IMR-90 (cell line): ENCODE data around the gene IPO13.

ENCODE experiments used
- POLR2A ChIP-seq: IDR thresholded peaks from 2 replicates; pipeline ENCODE4 v1.6.1; 2012; ENCODE audit warnings: mild to moderate bottlenecking, low read depth, low read length
- TF ChIP-seq, protein P1 (sequence below): conservative IDR thresholded peaks from 2 replicates; pipeline ENCODE4 v1.5.1; 2012; ENCODE audit warnings: mild to moderate bottlenecking, low read depth, low read length, improper control_type of control experiment

DNA sequence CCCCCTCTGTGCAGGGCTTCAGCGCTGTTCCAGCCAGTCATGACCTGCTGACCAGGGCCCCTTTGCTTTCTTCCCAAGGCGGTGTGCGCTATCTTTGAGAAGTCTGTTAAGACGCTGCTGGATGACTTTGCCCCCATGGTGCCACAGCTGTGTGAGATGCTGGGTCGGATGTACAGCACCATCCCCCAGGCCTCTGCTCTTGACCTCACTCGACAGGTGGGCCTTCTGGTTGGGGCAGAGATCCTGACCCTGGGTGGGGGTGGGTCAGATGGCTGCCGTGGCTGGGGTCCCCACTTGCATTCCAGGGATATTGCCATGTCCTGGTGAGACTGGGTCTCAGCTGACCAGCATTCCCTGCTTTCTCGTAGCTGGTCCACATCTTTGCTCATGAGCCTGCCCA lies 14.0 kb downstream of the IPO13 start:
- TF ChIP-seq POLR2A, result no peak
- TF ChIP-seq, protein P1, sequence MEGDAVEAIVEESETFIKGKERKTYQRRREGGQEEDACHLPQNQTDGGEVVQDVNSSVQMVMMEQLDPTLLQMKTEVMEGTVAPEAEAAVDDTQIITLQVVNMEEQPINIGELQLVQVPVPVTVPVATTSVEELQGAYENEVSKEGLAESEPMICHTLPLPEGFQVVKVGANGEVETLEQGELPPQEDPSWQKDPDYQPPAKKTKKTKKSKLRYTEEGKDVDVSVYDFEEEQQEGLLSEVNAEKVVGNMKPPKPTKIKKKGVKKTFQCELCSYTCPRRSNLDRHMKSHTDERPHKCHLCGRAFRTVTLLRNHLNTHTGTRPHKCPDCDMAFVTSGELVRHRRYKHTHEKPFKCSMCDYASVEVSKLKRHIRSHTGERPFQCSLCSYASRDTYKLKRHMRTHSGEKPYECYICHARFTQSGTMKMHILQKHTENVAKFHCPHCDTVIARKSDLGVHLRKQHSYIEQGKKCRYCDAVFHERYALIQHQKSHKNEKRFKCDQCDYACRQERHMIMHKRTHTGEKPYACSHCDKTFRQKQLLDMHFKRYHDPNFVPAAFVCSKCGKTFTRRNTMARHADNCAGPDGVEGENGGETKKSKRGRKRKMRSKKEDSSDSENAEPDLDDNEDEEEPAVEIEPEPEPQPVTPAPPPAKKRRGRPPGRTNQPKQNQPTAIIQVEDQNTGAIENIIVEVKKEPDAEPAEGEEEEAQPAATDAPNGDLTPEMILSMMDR, result no peak
